K562 (cell line): ENCODE measurements around the gene TTL. TPM values are rescaled to one million over a fixed set of nuclear protein-coding genes. Genes with fewer than 3 reads are reported as not detected.

Experiments used
- DPF2 ChIP-seq: fragments of 450-650 bp; IDR thresholded peaks from 2 replicates; pipeline ENCODE4 v1.6.1; 2016
- MAFF ChIP-seq: IDR thresholded peaks from 2 replicates; pipeline ENCODE4 v1.6.1; 2012; ENCODE audit warnings: low read length, improper control_type of control experiment
- NFE2L1 ChIP-seq: fragments of 450-650 bp; IDR thresholded peaks from 2 replicates; pipeline ENCODE4 v1.6.1; 2016; ENCODE audit warnings: missing genetic modification characterization, low read depth, mild to moderate bottlenecking, missing compliant biosample characterization, moderate library complexity, borderline replicate concordance
- NR2C2 ChIP-seq, 2 experiments: fragments of 200-800 bp in 1 of 2; sonication (Bioruptor generic) in 1 of 2; sonication (generic) in 1 of 2; formaldehyde crosslinking in 1 of 2; IDR thresholded peaks; 2 replicates each; pipeline versions ENCODE4 v1.6.1 to v1.8.0; 2016 to 2022; ENCODE audit warnings: mild to moderate bottlenecking in 1 of 2, missing compliant biosample characterization in 1 of 2, missing genetic modification characterization in 1 of 2, missing genetic modification reagents in 1 of 2
- NR2F6 ChIP-seq: fragments of 450-650 bp; formaldehyde crosslinking; IDR thresholded peaks from 2 replicates; pipeline ENCODE4 v1.4.0; 2020; ENCODE audit warnings: mild to moderate bottlenecking
- NR3C1 ChIP-seq: sonication (generic); formaldehyde crosslinking; IDR thresholded peaks from 2 replicates; pipeline ENCODE4 v1.8.1; 2022; ENCODE audit warnings: missing genetic modification reagents
- TCF15 ChIP-seq: fragments of 250-450 bp; sonication (Bioruptor Pico); IDR thresholded peaks from 2 replicates; pipeline ENCODE4 v1.8.0; 2022; ENCODE audit warnings: moderate library complexity, mild to moderate bottlenecking, inconsistent platforms
- ZBTB1 ChIP-seq: sonication (generic); formaldehyde crosslinking; IDR thresholded peaks from 2 replicates; pipeline ENCODE4 v1.8.1; 2023; ENCODE audit warnings: missing genetic modification reagents, low read depth, mild to moderate bottlenecking, borderline replicate concordance
- ZBTB7A ChIP-seq: IDR thresholded peaks from 2 replicates; pipeline ENCODE4 v1.6.1; 2011; ENCODE audit warnings: low read depth, mild to moderate bottlenecking, low read length, moderate library complexity, borderline replicate concordance; ENCODE audit not compliant: control insufficient read depth
- ZNF316 ChIP-seq: fragments of 450-650 bp; IDR thresholded peaks from 2 replicates; pipeline ENCODE4 v1.6.1; 2016
- ZNF449 ChIP-seq: fragments of 250-450 bp; sonication (Bioruptor Pico); IDR thresholded peaks from 2 replicates; pipeline ENCODE4 v1.8.0; 2022; ENCODE audit warnings: moderate library complexity, mild to moderate bottlenecking, inconsistent platforms
- ZNF830 ChIP-seq: fragments of 250-450 bp; sonication (Bioruptor Pico); IDR thresholded peaks from 2 replicates; pipeline ENCODE4 v1.5.0; 2021; ENCODE audit warnings: mild to moderate bottlenecking
- ZZZ3 ChIP-seq: fragments of 450-650 bp; IDR thresholded peaks from 2 replicates; pipeline ENCODE4 v1.6.1; 2016; ENCODE audit warnings: antibody characterized with exemption, mild to moderate bottlenecking, moderate library complexity
- polyA plus RNA-seq, 8 experiments: library from polyadenylated mRNA; depleted of rRNA in 4 of 8; stranded (reverse) in 5 of 8; unstranded in 3 of 8; fragments of >200 nt; fragmentation: Nextera tagmentation in 2 of 8; fragmentation: Illumina TruSeq in 1 of 8; extraction: Ambion mirVana in 2 of 8; extraction: Trizol in 1 of 8; gene quantifications; 2 replicates each; pipeline versions ENCODE4 v1.2.1 to v1.2.3, GENCODE V29; 2011 to 2014; ENCODE audit warnings: inconsistent platforms in 1 of 8, missing spikeins in 1 of 8
- total RNA-seq, 7 experiments: library from RNA; depleted of rRNA in 6 of 7; stranded (reverse); fragments of >200 nt in 6 of 7; fragmentation: Illumina TruSeq in 2 of 7; extraction: Trizol in 2 of 7; gene quantifications; 2 replicates each; pipeline versions ENCODE4 v1.2.1 to v1.2.3, GENCODE V29; 2011 to 2021; ENCODE audit warnings: low replicate concordance in 1 of 7
- TF ChIP-seq, protein P1 (sequence below): fragments of 250-450 bp; sonication (Bioruptor Pico); IDR thresholded peaks from 2 replicates; pipeline ENCODE4 v1.5.0; 2022; ENCODE audit warnings: mild to moderate bottlenecking
- TF ChIP-seq, protein P2 (sequence below): sonication (generic); formaldehyde crosslinking; IDR thresholded peaks from 2 replicates; pipeline ENCODE4 v1.8.0; 2022; ENCODE audit warnings: mild to moderate bottlenecking, missing genetic modification reagents

TTL gene
- total and polyA plus RNA-seq, 9 of the 15 experiments (the other 6 are each of a cell fraction or from before 2014, with no cell fraction given), result 9.4 to 54.4 (median 34.9) TPM

- TF ChIP-seq NR2C2 (CRISPR knock-in tag; IDR thresholded peaks at IDR 0.05) (peak; percentile 88), NR2C2 (tag; IDR thresholded peaks at IDR 0.05) (peak; percentile 96), TCF15 (CRISPR knock-in tag) (no peak), ZBTB7A (peak; percentile 50; the same call in 1 of the 2 replicates), NR3C1 (CRISPR knock-in tag) (no peak), ZBTB1 (CRISPR knock-in tag) (peak; percentile 57; the same call in 1 of the 2 replicates), ZZZ3 (no peak), NR2F6 (CRISPR knock-in tag) (no peak), ZNF316 (no peak), DPF2 (no peak), MAFF (no peak), NFE2L1 (no peak), ZNF830 (no peak), ZNF449 (no peak)
- TF ChIP-seq, protein P1, sequence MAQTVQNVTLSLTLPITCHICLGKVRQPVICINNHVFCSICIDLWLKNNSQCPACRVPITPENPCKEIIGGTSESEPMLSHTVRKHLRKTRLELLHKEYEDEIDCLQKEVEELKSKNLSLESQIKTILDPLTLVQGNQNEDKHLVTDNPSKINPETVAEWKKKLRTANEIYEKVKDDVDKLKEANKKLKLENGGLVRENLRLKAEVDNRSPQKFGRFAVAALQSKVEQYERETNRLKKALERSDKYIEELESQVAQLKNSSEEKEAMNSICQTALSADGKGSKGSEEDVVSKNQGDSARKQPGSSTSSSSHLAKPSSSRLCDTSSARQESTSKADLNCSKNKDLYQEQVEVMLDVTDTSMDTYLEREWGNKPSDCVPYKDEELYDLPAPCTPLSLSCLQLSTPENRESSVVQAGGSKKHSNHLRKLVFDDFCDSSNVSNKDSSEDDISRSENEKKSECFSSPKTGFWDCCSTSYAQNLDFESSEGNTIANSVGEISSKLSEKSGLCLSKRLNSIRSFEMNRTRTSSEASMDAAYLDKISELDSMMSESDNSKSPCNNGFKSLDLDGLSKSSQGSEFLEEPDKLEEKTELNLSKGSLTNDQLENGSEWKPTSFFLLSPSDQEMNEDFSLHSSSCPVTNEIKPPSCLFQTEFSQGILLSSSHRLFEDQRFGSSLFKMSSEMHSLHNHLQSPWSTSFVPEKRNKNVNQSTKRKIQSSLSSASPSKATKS, result no peak
- TF ChIP-seq, protein P2, sequence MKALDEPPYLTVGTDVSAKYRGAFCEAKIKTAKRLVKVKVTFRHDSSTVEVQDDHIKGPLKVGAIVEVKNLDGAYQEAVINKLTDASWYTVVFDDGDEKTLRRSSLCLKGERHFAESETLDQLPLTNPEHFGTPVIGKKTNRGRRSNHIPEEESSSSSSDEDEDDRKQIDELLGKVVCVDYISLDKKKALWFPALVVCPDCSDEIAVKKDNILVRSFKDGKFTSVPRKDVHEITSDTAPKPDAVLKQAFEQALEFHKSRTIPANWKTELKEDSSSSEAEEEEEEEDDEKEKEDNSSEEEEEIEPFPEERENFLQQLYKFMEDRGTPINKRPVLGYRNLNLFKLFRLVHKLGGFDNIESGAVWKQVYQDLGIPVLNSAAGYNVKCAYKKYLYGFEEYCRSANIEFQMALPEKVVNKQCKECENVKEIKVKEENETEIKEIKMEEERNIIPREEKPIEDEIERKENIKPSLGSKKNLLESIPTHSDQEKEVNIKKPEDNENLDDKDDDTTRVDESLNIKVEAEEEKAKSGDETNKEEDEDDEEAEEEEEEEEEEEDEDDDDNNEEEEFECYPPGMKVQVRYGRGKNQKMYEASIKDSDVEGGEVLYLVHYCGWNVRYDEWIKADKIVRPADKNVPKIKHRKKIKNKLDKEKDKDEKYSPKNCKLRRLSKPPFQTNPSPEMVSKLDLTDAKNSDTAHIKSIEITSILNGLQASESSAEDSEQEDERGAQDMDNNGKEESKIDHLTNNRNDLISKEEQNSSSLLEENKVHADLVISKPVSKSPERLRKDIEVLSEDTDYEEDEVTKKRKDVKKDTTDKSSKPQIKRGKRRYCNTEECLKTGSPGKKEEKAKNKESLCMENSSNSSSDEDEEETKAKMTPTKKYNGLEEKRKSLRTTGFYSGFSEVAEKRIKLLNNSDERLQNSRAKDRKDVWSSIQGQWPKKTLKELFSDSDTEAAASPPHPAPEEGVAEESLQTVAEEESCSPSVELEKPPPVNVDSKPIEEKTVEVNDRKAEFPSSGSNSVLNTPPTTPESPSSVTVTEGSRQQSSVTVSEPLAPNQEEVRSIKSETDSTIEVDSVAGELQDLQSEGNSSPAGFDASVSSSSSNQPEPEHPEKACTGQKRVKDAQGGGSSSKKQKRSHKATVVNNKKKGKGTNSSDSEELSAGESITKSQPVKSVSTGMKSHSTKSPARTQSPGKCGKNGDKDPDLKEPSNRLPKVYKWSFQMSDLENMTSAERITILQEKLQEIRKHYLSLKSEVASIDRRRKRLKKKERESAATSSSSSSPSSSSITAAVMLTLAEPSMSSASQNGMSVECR (CRISPR knock-in tag), result peak; percentile 98
Measured at GRCh38 chr2:112542123-112542983, 60.4 kb downstream of the TTL start, which contains the start of gene POLR1B (continued).
